Thyroid gland (tissue), 4 donors: Measurements from ENCODE around the gene COL18A1. TPM values are rescaled to one million over a fixed set of nuclear protein-coding genes. Genes with fewer than 3 reads are reported as not detected.
A peak's percentile ranks its signal among the peaks of the same experiment; 100 is the strongest.

Source experiments
- DNase-seq, 2 donors: peaks; one replicate each; pipeline ENCODE4 v3.0.0-alpha.2; 2019
- H3K27ac ChIP-seq, 3 donors: fragments of 200-600 bp; sonication (generic); 1 replicate in 2 of 3; 2 replicates in 1 of 3; pipeline ENCODE4 v1.5.1; 2016 to 2019; ENCODE audit warnings: mild to moderate bottlenecking in 1 of 3, moderate library complexity in 1 of 3
- H3K27me3 ChIP-seq: fragments of 200-600 bp; sonication (generic); one replicate; pipeline ENCODE4 v1.5.1; 2019
- H3K36me3 ChIP-seq, 2 donors: fragments of 200-600 bp; sonication (generic); one replicate each; pipeline ENCODE4 v1.5.1; 2016 to 2019
- H3K4me1 ChIP-seq, 2 donors: fragments of 200-600 bp; sonication (generic); one replicate each; pipeline ENCODE4 v1.5.1; 2017 to 2019
- H3K4me3 ChIP-seq, 3 donors: fragments of 200-600 bp; sonication (generic); replicated peaks in 1 of 3; 1 replicate in 2 of 3; 2 replicates in 1 of 3; pipeline ENCODE4 v1.5.1; 2016; ENCODE audit warnings: mild to moderate bottlenecking in 1 of 3
- H3K9me3 ChIP-seq: fragments of 200-600 bp; sonication (generic); one replicate; pipeline ENCODE4 v1.5.1; 2017
- CTCF ChIP-seq, 6 experiments: fragments of 200-600 bp in 3 of 6; fragments of 450-650 bp in 3 of 6; sonication (generic) in 3 of 6; IDR thresholded peaks; one replicate each; pipeline ENCODE4 v1.5.1; 2016 to 2019; ENCODE audit warnings: antibody characterized with exemption in 6 of 6, mild to moderate bottlenecking in 2 of 6, inconsistent platforms in 1 of 6, moderate library complexity in 1 of 6
- POLR2A ChIP-seq, 2 donors: fragments of 450-650 bp; IDR thresholded peaks; one replicate each; pipeline ENCODE4 v1.6.1; 2017; ENCODE audit warnings: antibody characterized with exemption in 2 of 2, mild to moderate bottlenecking in 2 of 2, moderate library complexity in 1 of 2
- WGBS, 2 donors: methylation state at CpG; one replicate each; pipeline ENCODE4 v1.1.5; 2017; 5-methylcytosine and 5-hydroxymethylcytosine counted together
- intact Hi-C: fragments of 100-400 bp; cut with DNase I; formaldehyde crosslinking; loops from one replicate; pipeline ENCODE4 v1.15.1; 2023
- total RNA-seq, 4 donors: library from RNA; depleted of rRNA; stranded (reverse); fragments of >200 nt; gene quantifications; one replicate each; pipeline ENCODE4 v1.2.3, GENCODE V29; 2016

Gene COL18A1
- total RNA-seq, 4 donors from 2014 or later = 105 to 264 (median 238) TPM

- H3K4me3 ChIP-seq = no peak overlapping the region
- intact Hi-C loops = no loop called here
- no peak overlapping the region for H3K27ac ChIP-seq
- WGBS, 2 donors = 94 to 95% methylated on average over 29 to 30 of the region's 30 CpGs
- no peaks in the 10 kb centered on the region for H3K27me3 ChIP-seq
- H3K4me1 ChIP-seq = no peaks in the 10 kb centered on the region
- no peak for DNase-seq
- no peaks in the 10 kb centered on the region for H3K36me3 ChIP-seq
- no peaks in the 10 kb centered on the region for H3K9me3 ChIP-seq
- TF ChIP-seq POLR2A (IDR thresholded peaks at IDR 0.05) (no peak), CTCF (IDR thresholded peaks at IDR 0.05) (no peak)
These were observed 24.4 kb upstream of the COL18A1 start for GRCh38 chr21:45380566-45380965.

- peak in 1 of 2 donors; percentile 2 for DNase-seq
- no peak for TF ChIP-seq POLR2A (IDR thresholded peaks at IDR 0.05)
- no peak for TF ChIP-seq CTCF (IDR thresholded peaks at IDR 0.05)
- intact Hi-C loops = no loop called here
These were observed 23.8 kb upstream of the COL18A1 start for GRCh38 chr21:45381036-45381787.

GRCh38 chr21:45381865-45382696 lies 22.9 kb upstream of the COL18A1 start:
- H3K36me3 ChIP-seq = no peaks in the 10 kb centered on the region
- TF ChIP-seq POLR2A (IDR thresholded peaks at IDR 0.05) = no peak
- TF ChIP-seq CTCF (IDR thresholded peaks at IDR 0.05) = no peak
- H3K4me3 ChIP-seq = no peak overlapping the region
- intact Hi-C loops = no loop called here
- H3K27ac ChIP-seq = no peak overlapping the region
- H3K4me1 ChIP-seq = peaks cover 0 to 14% of the 10 kb centered on the region in 2 donors
- no peak for DNase-seq
- 91 to 93% methylated on average over 27 to 28 of the region's 28 CpGs for WGBS, 2 donors
- no peaks in the 10 kb centered on the region for H3K27me3 ChIP-seq
- no peaks in the 10 kb centered on the region for H3K9me3 ChIP-seq

More at GRCh38 chr21:45381036-45381787, 23.8 kb upstream of the COL18A1 start:
- H3K9me3 ChIP-seq = no peaks in the 10 kb centered on the region
- no peak overlapping the region for H3K4me3 ChIP-seq
- peaks cover 0 to 5% of the 10 kb centered on the region in 2 donors for H3K4me1 ChIP-seq
- 92% methylated on average over 14 to 17 of the region's 24 CpGs for WGBS, 2 donors
- no peaks in the 10 kb centered on the region for H3K36me3 ChIP-seq
- no peaks in the 10 kb centered on the region for H3K27me3 ChIP-seq
- H3K27ac ChIP-seq = no peak overlapping the region

- TF ChIP-seq CTCF (IDR thresholded peaks at IDR 0.05) (no peak), POLR2A (IDR thresholded peaks at IDR 0.05) (no peak)
- H3K9me3 ChIP-seq = no peaks in the 10 kb centered on the region
- intact Hi-C loops = no loop called here
- H3K36me3 ChIP-seq = no peaks in the 10 kb centered on the region
- 87 to 92% methylated on average over 10 of the region's 10 CpGs for WGBS, 2 donors
- no peak overlapping the region for H3K4me3 ChIP-seq
- peaks cover 0 to 18% of the 10 kb centered on the region in 2 donors for H3K4me1 ChIP-seq
- H3K27me3 ChIP-seq = no peaks in the 10 kb centered on the region
- H3K27ac ChIP-seq = no peak overlapping the region
- DNase-seq = no peak
These were observed 22.3 kb upstream of the COL18A1 start for GRCh38 chr21:45382697-45382997.

- WGBS, 2 donors = 77 to 80% methylated on average over 9 of the region's 11 CpGs
- intact Hi-C loops = no loop called here
- Histone ChIP-seq H3K36me3 (no peaks in the 10 kb centered on the region), H3K27me3 (no peaks in the 10 kb centered on the region), H3K4me3 (no peak overlapping the region), H3K9me3 (no peaks in the 10 kb centered on the region), H3K4me1 (peaks cover 0 to 21% of the 10 kb centered on the region in 2 donors), H3K27ac (no peak overlapping the region)
- TF ChIP-seq POLR2A (IDR thresholded peaks at IDR 0.05) (no peak), CTCF (IDR thresholded peaks at IDR 0.05) (no peak)
- DNase-seq = no peak
These were observed 21.8 kb upstream of the COL18A1 start for GRCh38 chr21:45383111-45383614.
